ENCODE results near the gene PIK3R6.

GRCh38 chr17:8875436-8875835 lies 8.0 kb upstream of the PIK3R6 start:
- TF ChIP-seq RFX5 (IDR thresholded peaks at IDR 0.05; ENCODE audit: low read depth, low read length) (no peak), ZBTB11 (CRISPR knock-in tag; IDR thresholded peaks at IDR 0.05) (no peak)

All from GM12878 (cell line).